BE2C (cell line): Measurements from ENCODE around the gene SUSD3.

Experiments used
- DNase-seq: peaks from one replicate; pipeline ENCODE4 v3.0.0-alpha.2; 2020
- H3K27me3 ChIP-seq: fragments of 250-450 bp; sonication (Bioruptor Pico); 2 replicates; pipeline ENCODE4 v1.5.1; 2020; ENCODE audit warnings: mild to moderate bottlenecking
- H3K36me3 ChIP-seq: fragments of 250-450 bp; sonication (Bioruptor Pico); 2 replicates; pipeline ENCODE4 v1.5.1; 2020; ENCODE audit warnings: mild to moderate bottlenecking
- H3K4me1 ChIP-seq: fragments of 250-450 bp; sonication (Bioruptor Pico); 2 replicates; pipeline ENCODE4 v1.5.1; 2020
- H3K4me3 ChIP-seq: 2 replicates; pipeline ENCODE4 v1.5.1; 2011; ENCODE audit warnings: low read depth, low read length
- H3K9me3 ChIP-seq: fragments of 250-450 bp; sonication (Bioruptor Pico); 2 replicates; pipeline ENCODE4 v1.5.1; 2020
- TF ChIP-seq, protein P1 (sequence below): IDR thresholded peaks from 2 replicates; pipeline ENCODE4 v1.5.1; 2012; ENCODE audit warnings: mild to moderate bottlenecking, low read depth, low read length

SUSD3 gene

DNA sequence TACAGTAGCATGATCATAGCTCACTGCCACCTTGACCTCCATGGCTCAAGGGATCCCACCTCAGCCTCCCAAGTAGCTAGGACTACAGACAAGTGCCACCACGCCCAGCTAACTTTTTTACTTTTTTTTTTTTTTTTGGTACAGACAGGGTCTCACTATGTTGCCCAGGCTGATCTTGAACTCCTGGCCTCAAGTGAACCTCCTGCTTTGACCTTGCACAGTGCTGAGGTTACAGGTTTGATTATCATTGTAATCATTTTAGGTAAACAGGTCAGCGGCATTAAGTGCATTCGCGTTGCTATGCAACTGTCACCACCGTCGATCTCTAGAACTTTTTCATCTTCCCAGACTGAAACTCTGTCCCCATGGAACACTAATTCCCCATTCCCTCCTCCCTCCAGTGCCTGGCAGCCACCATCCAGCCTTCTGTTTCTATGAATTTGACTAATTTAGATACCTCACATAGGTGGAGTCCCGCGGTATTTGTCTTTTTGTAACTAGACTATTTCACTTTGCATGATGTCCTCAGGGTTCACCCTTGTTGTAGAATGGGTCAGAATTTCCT, 31.7 kb downstream of the SUSD3 start:
- Histone ChIP-seq H3K4me3 (no peak overlapping the region), H3K27me3 (no peaks in the 10 kb centered on the region), H3K9me3 (no peaks in the 10 kb centered on the region), H3K4me1 (peaks cover 3% of the 10 kb centered on the region; the same call in 1 of the 2 replicates), H3K36me3 (no peaks in the 10 kb centered on the region)
- TF ChIP-seq, protein P1, sequence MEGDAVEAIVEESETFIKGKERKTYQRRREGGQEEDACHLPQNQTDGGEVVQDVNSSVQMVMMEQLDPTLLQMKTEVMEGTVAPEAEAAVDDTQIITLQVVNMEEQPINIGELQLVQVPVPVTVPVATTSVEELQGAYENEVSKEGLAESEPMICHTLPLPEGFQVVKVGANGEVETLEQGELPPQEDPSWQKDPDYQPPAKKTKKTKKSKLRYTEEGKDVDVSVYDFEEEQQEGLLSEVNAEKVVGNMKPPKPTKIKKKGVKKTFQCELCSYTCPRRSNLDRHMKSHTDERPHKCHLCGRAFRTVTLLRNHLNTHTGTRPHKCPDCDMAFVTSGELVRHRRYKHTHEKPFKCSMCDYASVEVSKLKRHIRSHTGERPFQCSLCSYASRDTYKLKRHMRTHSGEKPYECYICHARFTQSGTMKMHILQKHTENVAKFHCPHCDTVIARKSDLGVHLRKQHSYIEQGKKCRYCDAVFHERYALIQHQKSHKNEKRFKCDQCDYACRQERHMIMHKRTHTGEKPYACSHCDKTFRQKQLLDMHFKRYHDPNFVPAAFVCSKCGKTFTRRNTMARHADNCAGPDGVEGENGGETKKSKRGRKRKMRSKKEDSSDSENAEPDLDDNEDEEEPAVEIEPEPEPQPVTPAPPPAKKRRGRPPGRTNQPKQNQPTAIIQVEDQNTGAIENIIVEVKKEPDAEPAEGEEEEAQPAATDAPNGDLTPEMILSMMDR = no peak
- DNase-seq = no peak

DNA sequence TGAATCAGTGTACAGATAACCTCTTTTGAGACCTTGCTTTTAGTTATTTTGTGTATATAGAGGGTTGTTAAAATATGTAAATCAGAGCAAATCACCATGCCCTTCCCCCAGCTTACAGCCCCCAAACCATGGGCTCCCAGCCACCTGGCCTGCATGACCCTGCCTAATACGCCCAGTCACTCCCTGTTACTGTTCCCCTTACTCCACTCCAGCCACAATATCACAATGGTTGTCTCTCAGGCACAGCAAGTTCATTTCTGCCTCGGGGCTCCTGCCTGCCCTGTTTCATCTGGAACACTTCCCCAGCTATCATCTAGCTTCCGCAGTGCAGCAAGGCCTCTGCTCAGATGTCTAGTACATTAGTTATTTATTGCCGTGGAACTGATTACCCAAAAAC, 32.6 kb downstream of the SUSD3 start:
- Histone ChIP-seq H3K9me3 (no peaks in the 10 kb centered on the region), H3K27me3 (no peaks in the 10 kb centered on the region), H3K4me1 (peaks cover 3% of the 10 kb centered on the region; the same call in 1 of the 2 replicates), H3K36me3 (no peaks in the 10 kb centered on the region), H3K4me3 (no peak overlapping the region)
- TF ChIP-seq, protein P1 = no peak
- DNase-seq = no peak

DNA sequence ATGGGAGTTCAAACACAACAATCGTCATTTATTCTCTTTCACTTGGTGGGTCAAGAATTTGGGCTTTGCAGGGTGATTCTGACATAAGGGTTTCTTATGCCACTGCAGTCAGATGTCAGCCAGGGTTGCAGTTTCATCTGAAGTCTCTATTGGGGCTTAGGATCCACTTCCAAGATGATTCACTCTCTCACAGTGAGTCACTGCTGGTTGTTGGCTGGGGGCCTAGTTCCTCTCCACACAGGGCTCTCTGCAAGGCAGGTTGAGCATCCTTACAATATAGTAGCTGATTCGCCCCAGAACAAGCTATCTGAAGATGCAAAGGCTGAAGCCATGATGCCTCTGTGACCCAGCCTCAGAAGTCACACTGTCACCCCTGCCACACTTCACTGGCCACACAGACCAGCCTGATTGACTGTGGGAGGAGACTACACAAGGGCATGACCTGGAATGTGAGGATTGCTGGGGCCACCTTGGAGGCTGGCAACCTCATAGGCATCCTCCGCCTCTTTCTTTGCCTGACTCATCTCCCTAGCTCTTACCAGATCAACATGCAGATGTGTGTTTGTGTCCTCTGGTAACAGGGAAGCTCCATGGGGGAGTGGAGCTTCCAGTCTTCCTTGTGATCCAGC, 33.1 kb downstream of the SUSD3 start:
- Histone ChIP-seq H3K4me3 (no peak overlapping the region), H3K27me3 (no peaks in the 10 kb centered on the region), H3K36me3 (no peaks in the 10 kb centered on the region), H3K9me3 (no peaks in the 10 kb centered on the region), H3K4me1 (peaks cover 3% of the 10 kb centered on the region; the same call in 1 of the 2 replicates)
- TF ChIP-seq, protein P1 = no peak
- no peak for DNase-seq

DNA sequence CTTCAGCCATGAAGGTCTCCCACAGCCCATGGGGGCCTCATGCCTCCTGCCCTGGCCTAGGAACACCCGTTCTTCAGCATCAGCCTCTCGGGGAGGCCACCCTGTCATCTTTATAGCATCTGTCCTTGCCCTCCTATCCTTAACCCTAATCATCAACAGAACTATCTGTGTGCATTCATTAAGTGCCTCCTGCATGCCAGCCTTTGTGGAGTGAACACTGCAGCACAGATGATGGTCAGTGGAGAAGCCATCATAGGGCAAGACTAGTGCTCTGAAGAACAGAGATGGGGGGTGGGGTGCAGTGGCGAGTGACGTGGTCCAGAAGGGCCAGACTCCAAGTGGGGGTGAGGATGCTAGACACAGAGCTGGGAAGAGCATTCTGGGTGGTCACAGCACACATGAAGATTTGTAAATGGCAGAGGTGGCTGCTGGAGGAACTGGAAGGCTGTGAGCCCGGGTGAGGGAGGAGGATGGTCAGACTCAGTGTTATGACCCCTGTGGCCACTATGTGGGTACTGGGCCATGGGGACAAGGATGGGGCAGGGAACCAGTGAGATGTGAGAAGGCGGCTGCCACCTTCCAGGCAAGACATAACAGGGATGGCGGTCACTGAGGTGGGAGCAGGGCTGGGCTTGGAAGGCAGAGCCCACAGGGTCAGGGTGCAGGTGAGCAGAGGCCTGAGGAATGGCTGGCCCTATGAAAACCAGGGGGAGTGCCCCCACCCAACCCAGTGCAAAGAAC, 33.9 kb downstream of the SUSD3 start:
- Histone ChIP-seq H3K4me3 (no peak overlapping the region), H3K36me3 (no peaks in the 10 kb centered on the region), H3K27me3 (no peaks in the 10 kb centered on the region), H3K9me3 (no peaks in the 10 kb centered on the region), H3K4me1 (peaks cover 3% of the 10 kb centered on the region; the same call in 1 of the 2 replicates)
- no peak for DNase-seq
- TF ChIP-seq, protein P1 = no peak

DNA sequence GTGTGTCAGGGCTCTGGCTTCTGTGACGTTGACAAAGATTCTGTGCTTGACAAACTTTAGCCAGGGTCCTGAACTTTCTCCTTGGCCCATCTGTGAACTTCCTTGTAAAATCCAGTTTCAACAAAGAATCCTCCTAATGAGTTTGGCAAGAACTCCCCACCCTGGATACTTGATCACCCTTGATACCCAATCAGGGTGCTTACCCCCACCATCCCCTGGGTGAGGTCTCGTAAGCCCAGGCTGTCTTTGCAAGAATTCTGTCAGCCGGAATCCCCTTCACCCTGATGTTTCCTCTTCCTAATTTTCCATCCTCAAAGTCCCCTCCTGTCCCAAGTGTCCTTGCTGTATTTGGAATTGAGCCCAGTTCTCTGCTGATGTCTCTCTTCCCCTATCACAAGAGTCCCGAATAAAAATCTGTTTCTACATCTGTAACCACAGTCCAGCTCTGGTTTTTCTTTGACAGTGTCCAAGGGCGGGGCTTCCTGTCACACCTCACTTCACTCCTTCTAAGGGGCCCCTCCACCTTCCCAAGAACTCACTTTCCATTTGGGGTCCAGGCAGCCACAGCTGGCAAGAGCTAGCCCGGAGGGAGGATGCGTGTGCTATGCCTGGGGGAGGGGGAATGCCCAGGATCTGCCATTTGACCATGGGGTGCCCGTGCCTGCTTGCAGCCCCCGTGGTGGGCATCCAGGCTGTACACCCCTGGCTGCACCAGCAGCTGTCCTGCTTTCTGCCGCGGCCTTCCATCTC, 34.8 kb downstream of the SUSD3 start:
- no peaks in the 10 kb centered on the region for H3K27me3 ChIP-seq
- no peaks in the 10 kb centered on the region for H3K9me3 ChIP-seq
- TF ChIP-seq, protein P1 = no peak
- no peak for DNase-seq
- peaks cover 3% of the 10 kb centered on the region; the same call in 1 of the 2 replicates for H3K4me1 ChIP-seq
- H3K36me3 ChIP-seq = no peaks in the 10 kb centered on the region
- H3K4me3 ChIP-seq = no peak overlapping the region
